NT2/D1 (cell line): Measurements from ENCODE around the gene HNRNPM.

Experiments used
- SUZ12 ChIP-seq: IDR thresholded peaks from 2 replicates; pipeline ENCODE4 v1.6.1; 2011; ENCODE audit not compliant: insufficient read length, insufficient read depth; ENCODE audit errors: extremely low read depth
- YY1 ChIP-seq: IDR thresholded peaks from 2 replicates; pipeline ENCODE4 v1.6.1; 2011; ENCODE audit not compliant: insufficient read length, insufficient read depth
- ZNF274 ChIP-seq: IDR thresholded peaks from 2 replicates; pipeline ENCODE4 v1.6.1; 2011; ENCODE audit warnings: mild to moderate bottlenecking, low read depth, low read length

- TF ChIP-seq YY1 = no peak
- TF ChIP-seq ZNF274 = no peak
- TF ChIP-seq SUZ12 = no peak
Observed at GRCh38 chr19:8462571-8462970, 17.8 kb downstream of the HNRNPM start.
